ENCODE measurements around the gene RUFY1. TPM values are rescaled to one million over a fixed set of nuclear protein-coding genes. Genes with fewer than 3 reads are reported as not detected.

The RUFY1 gene
- total RNA-seq, 1 experiment from 2014 or later: 34.0 TPM

DNA sequence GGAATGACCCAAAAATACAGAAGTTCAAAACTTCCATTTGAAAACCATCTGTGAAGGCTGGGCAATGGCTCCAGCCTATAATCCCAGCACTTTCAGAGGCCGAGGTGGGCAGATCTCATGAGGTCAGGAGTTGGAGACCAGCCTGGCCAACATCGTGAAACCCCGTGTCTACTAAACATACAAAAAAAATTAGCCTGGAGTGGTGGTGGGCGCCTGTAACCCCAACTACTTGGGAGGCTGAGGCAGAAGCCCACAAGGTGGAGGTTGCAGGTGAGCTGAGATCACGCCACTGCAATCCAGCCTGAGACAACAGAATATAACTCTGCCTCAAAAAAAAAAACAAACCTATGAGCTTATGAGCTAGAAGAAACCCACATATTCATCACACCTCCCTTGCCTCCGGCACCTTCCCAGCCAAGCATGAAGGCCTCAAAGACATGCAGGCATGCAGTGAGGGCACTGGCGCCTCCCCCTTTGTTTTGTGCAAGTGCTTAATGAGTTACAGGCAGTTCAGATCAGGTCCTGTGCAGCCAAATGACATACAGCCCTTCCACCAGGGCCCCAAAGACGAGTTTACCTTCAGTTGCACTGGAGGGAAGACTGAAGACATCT lies 63.2 kb downstream of the RUFY1 start:
- Mint-ChIP-seq H3K4me1 (peaks cover 16% of the 10 kb centered on the region), H3K36me3 (peaks cover 88% of the 10 kb centered on the region), H3K27me3 (ENCODE audit: low read depth) (no peaks in the 10 kb centered on the region), H3K27ac (peak overlapping the region; percentile 12), H3K9me3 (no peaks in the 10 kb centered on the region), H3K4me3 (no peak overlapping the region)
- ChIA-PET POLR2A (interaction anchor here (0.7 to 4.1 kb wide), 4 partner anchors 9 to 243 kb away, joined by 3 to 31 read pairs (median 4); partner anchors contain the start of genes HNRNPH1 and MAML1), CTCF (interaction anchor here (1.6 to 2.1 kb wide), 2 partner anchors 10 to 55 kb away, joined by 6 to 8 read pairs; partner anchors contain the start of gene HNRNPH1)
- DNase-seq (ENCODE audit: low spot score) (peak; percentile 12), ATAC-seq (no peak)
- peak; percentile 42; the same call in 1 of the 2 replicates for TF ChIP-seq AR (CRISPR knock-in tag; IDR thresholded peaks at IDR 0.05)
- no peak for TF ChIP-seq ZNF396 (CRISPR knock-in tag; IDR thresholded peaks at IDR 0.05; ENCODE audit: borderline replicate concordance)
- no peak; the same call in 1 of the 2 replicates for TF ChIP-seq ZNF425 (CRISPR knock-in tag; conservative IDR thresholded peaks at IDR 0.05)
- no peak; the same call in 1 of the 2 replicates for TF ChIP-seq PRRX2 (CRISPR knock-in tag; IDR thresholded peaks at IDR 0.05)
- no peak for TF ChIP-seq GTF2I (CRISPR knock-in tag; conservative IDR thresholded peaks at IDR 0.05)
- no peak for TF ChIP-seq ZMAT4 (CRISPR knock-in tag; IDR thresholded peaks at IDR 0.05)
- TF ChIP-seq TEAD1 (CRISPR knock-in tag; IDR thresholded peaks at IDR 0.05): no peak
- no peak for TF ChIP-seq RORB (CRISPR knock-in tag; IDR thresholded peaks at IDR 0.05)
- no peak for TF ChIP-seq KAT7 (CRISPR knock-in tag; IDR thresholded peaks at IDR 0.05; ENCODE audit: borderline replicate concordance)
- TF ChIP-seq ZNF416 (CRISPR knock-in tag; IDR thresholded peaks at IDR 0.05): 0 out of 2 replicates have a peak, but pooled peaks have one; percentile 4
- peak; percentile 48; the same call in 1 of the 2 replicates for TF ChIP-seq ZNF671 (CRISPR knock-in tag; IDR thresholded peaks at IDR 0.05)
- TF ChIP-seq PRDM15 (CRISPR knock-in tag; IDR thresholded peaks at IDR 0.05): no peak
- no peak for TF ChIP-seq NFE2L1 (CRISPR knock-in tag; IDR thresholded peaks at IDR 0.05)

GRCh38 chr5:179614745-179615144 lies 64.4 kb downstream of the RUFY1 start:
- POLR2A ChIA-PET: interaction anchor here (0.7 kb wide), 1 partner anchor 55 kb away, joined by 4 read pairs; no protein-coding TSS in a partner anchor
- Mint-ChIP-seq H3K36me3 (peaks cover 92% of the 10 kb centered on the region), H3K4me1 (peaks cover 22% of the 10 kb centered on the region), H3K9me3 (no peaks in the 10 kb centered on the region), H3K27ac (peak overlapping the region; percentile 84; the same call in 1 of the 2 replicates), H3K4me3 (no peak overlapping the region), H3K27me3 (ENCODE audit: low read depth) (no peaks in the 10 kb centered on the region)
- CTCF ChIA-PET: interaction anchor here (2.1 kb wide), 1 partner anchor 9 kb away, joined by 8 read pairs; the partner anchor contains the start of gene HNRNPH1
- ATAC-seq: no peak
- DNase-seq (ENCODE audit: low spot score): no peak
- no peak for TF ChIP-seq ZNF317 (CRISPR knock-in tag; IDR thresholded peaks at IDR 0.05; ENCODE audit: borderline replicate concordance, low read depth)
- no peak for TF ChIP-seq ZNF512 (CRISPR knock-in tag; IDR thresholded peaks at IDR 0.05; ENCODE audit: borderline replicate concordance)
- no peak for TF ChIP-seq ATF2 (CRISPR knock-in tag; IDR thresholded peaks at IDR 0.05; ENCODE audit: borderline replicate concordance, low read depth)
- TF ChIP-seq NFATC4 (CRISPR knock-in tag; IDR thresholded peaks at IDR 0.05): no peak
- no peak for TF ChIP-seq ZNF263 (CRISPR knock-in tag; IDR thresholded peaks at IDR 0.05; ENCODE audit: low read depth)
